Measurements from ENCODE around the gene CEP68.
"Not testable (repeated sequence)": the region's sequence is repeated elsewhere in the genome, so short reads cannot be mapped to it uniquely, and the experiment has no call there.

CEP68 gene

DNA sequence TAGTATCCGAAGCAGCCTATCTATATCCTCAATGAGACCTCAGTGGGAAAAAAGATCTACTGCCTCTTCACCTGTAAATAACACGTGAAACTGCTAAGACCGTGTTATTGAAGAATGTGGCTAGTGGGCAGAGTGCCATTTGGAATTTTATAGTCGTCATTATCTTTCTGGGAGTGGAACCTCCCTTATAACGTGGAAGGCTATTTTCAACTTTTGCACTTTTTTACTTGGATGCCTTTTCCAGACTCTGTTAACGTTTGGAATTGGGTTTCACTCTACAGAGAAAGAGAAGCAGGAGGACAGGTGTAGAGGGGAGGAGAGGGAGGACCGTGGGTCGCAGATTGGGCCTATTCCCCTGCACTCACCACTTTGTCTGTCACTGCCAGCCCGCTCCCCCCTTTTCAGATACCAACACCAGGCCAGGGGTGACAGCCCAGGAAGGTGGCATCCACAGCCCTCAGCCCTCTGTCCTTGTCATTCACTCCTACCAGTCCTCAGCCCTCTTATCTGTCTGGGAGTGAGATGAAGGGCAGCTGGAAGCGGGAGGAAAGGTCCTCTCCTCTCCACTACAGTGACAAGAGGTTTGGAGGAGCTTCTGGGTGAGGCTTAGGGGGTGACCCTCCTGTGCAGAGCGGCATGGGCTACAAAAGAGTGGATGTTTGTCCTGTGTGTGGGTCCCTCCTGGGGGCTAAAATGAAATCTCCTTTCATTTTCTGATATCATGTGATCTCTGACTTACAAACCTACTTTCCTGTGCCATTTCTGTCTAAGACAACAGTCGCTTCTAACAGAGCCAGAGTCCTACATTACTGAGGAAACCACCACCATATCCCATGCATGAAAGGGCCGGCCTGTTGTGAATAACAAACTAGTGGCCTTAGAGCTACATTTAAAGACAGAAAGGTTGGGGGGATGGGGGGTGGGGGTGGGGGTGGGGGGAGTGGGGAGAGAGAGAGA is 23.9 kb upstream of the CEP68 start:
- no peak for DNase-seq

DNA sequence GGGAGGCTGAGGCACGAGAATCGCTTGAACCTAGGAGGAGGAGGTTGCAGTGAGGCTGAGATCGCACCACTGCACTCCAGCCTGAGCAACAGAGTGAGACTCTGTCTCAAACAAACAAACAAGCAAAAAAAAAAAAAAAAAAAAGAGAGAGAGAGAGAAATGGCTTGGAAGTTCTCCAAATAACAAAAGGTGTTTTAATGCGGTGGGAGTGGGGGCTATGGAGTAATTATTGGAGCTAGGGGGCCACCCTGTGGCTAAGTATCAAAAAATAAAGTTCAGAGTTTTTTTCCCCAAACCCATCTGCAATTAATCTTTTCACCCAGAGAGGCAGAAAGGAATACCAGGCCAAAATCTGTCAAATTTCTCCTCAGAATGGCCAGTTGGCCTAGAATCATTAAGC is 23.0 kb upstream of the CEP68 start:
- no peak for DNase-seq

DNA sequence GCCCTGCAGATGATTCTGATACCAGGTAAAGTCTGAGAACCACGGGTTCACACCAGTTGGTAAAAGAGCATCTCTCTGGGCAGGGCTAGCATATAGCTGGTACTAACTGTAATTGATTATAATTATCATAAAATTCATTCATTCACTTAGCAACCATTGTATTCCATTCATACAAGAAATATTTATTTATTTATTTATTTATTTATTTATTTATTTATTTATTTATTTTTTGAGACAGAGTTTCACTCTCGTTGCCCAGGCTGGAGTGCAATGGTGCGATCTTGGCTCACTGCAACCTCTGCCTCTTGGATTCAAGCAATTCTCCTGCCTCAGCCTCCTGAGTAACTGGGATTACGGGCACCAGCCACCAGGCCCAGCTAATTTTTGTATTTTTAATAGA is 22.5 kb upstream of the CEP68 start:
- DNase-seq: not testable (repeated sequence)

DNA sequence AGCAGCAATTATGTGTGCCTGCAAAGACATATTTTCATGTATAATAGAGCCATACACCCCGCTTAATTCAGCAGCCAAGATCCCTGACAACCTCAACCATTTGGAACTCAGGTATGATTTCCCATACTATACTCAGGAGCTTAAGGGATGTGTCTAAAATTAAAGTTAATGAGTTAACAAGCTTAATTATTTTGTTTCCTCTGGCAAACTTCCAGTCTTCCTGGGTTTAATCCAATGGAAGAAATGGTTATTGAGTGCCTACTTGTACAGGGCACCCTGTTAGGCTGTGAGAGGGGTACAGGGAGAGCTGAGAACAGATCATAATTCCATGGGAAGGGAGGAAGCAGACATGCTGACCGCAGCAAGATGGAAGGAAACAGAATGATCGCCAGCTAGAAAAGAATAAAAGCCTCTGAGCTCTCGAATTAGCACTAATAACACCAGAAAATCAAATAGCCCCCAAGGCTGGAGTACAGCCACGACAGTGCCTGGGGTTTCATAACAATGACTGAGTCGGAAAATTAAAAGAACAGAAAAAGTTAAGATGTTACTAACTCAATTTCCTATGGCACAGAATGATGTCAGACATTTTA is 20.8 kb upstream of the CEP68 start:
- DNase-seq: no peak

- DNase-seq: no peak
Observed at GRCh38 chr2:65037178-65037577, 19.0 kb upstream of the CEP68 start.

- DNase-seq: no peak
Observed at GRCh38 chr2:65039640-65040039, 16.6 kb upstream of the CEP68 start.

- peak; percentile 59 for DNase-seq
Observed at GRCh38 chr2:65040400-65041261, 15.6 kb upstream of the CEP68 start.

DNA sequence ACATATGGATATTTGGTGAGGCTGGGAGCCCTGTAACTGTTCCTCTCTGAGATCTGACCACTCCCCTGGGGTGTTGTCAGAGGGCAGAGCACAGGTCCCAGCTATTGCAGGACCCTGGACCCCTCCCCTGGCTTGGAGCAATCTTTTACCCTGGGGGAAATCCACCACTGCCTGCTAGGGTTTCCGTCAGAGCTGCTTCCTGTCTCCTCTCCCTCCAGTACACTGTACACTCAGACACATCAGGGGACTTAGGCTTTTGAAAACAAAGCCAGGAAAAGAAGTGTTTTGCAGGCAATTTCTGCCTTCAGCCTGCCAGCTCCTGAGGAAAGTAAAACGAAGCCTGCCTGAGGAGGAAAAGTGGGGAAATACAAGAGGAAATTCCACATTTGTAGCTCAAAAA is 13.2 kb upstream of the CEP68 start:
- no peak for DNase-seq

DNA sequence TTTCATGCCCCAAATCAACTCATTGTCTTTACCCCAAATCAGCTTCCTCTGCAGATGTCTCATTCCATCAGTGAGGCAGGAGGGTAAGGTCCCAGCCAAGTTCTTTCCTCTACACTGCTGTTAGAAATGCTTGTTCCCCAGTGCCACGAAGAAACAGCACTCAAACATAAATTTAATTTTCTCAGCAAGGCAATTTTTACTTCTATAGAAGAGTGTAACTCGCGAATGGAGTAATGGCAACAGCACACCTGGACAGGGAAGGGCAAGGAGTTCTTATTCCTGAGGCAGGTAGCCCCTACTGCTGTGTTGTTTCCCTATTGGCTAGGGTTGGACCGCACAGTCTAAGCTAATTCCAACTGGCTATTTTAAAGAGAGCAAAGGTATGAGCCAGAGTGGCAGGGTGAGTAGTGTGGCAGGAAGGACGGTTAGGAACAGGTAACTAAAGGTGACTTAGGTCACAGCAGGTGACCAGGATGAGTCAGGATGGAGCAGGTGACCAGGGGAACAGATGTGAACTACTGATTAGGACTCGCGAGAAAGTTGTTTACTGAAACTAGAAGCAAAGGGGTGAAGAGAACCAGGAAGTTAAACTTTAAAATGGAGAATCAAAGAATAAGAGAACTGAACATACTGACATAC is 12.0 kb upstream of the CEP68 start:
- DNase-seq: no peak

GRCh38 chr2:65045651-65046050 is 10.6 kb upstream of the CEP68 start:
- no peak for DNase-seq

DNA sequence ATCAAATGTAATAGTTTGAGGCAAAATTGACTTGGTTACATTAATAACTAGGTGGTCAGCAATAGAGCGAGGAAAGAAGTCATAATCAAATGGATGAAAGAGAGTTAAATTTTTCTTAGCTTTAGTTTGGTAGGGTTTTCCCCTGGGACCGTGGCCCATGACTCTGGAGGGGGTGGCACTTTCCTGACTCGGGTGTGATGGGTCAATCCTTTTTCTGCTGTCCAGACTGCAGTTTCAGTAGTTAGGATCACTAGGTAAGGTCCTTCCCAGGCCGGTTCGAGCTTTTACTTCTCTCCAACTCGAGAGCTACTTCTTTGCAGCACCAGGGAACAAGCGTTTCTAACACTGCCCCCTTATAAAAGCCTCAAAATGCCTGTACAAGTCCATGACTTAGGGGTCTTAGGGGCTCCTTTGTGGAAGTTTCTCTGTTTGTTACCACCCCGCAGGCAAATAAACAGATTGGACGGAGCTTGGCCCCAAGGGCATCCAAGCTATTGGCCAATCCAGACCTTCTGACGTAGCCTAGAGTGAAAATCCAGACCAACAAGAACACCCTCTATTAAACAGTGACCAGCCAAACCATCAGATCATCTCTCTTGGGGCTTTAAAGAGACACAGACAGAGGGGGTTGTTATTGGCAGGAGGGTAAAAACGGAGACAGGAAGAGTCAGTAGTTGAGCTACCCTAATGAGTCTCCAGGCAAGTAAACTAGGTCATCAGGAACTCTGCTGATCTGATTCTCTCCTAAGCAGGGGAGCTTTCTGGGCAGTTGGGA is 9.4 kb upstream of the CEP68 start:
- no peak for DNase-seq

DNA sequence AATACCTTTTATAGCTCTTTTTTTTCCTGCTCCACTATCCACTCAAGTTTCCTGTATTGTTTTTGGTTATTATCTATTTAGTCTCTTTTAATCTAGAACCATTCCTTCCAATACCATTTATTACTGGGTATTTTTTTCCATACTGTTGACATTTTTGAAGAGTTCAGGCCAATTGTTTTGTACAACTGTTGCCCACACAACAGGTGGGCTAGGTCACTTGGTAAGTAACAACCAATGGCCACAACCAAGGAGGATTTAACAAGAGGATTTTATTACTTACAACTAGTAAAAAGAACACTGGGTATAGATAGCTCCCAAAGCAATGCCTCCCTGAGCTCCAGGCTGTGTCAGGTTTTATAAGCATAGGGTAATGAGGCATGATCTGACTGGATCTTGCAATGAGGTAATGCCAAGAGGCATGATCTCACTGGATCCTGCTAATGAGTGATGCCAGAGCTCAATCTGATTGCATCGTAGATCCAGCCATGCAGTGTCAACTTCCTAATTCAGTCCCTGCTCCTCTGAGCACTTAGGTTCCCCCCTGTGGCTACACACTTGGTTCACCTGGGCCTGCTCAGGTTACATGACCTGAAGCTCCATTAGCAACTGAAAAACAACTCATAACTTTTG is 7.1 kb upstream of the CEP68 start:
- no peak for DNase-seq

- no peak for DNase-seq
Observed at GRCh38 chr2:65050931-65051330, 5.3 kb upstream of the CEP68 start.

DNA sequence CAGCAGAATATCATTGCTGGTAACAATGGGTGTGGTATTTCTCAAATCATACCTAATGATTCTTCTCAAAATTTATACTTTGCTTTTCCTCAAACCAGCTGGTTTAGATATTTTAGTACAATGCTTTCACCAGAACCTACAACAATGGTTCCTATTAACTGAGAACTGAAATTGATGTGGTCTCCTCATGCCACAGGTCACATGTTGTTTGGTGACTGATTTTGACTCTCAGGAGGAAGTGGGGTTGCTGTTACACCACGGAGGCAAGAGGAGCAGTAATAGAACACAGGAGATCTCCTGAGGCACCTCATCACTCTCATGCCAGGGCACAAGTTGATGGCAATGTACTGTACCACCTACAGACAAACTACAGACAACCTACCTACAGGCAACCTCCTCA is 3.0 kb upstream of the CEP68 start:
- DNase-seq: no peak

DNA sequence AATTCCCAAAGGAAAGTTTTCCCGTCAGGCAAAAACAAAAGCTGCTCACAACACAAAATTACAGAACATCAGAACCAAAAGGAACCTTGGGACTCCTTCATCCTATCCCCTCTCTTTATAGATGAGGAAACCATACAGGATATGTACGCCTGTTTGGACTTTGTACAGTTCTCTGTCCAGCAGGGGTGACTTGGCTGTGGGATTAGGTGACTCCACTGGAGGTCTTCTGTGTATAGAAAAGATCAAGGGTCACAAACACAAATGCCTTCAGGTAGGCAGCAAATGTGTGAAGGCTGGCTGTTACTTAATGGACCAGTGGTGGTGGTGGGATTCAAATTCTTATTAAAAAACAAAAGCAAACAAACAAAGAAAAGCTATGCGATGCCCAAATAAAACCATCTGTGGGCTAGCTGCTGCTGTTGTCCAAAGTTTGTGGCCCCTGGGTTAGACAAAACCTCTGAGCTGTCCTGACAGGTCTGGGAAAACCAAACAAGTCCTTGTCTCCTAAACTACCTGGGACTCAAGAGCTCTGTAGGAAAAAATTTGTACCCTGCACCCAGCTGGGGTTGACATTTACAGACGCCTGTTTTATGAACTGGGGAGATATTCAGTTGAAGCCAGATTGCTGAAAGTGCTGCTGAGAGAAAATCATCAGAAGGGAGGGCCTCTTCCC is 1.3 kb upstream of the CEP68 start:
- DNase-seq: no peak

DNA sequence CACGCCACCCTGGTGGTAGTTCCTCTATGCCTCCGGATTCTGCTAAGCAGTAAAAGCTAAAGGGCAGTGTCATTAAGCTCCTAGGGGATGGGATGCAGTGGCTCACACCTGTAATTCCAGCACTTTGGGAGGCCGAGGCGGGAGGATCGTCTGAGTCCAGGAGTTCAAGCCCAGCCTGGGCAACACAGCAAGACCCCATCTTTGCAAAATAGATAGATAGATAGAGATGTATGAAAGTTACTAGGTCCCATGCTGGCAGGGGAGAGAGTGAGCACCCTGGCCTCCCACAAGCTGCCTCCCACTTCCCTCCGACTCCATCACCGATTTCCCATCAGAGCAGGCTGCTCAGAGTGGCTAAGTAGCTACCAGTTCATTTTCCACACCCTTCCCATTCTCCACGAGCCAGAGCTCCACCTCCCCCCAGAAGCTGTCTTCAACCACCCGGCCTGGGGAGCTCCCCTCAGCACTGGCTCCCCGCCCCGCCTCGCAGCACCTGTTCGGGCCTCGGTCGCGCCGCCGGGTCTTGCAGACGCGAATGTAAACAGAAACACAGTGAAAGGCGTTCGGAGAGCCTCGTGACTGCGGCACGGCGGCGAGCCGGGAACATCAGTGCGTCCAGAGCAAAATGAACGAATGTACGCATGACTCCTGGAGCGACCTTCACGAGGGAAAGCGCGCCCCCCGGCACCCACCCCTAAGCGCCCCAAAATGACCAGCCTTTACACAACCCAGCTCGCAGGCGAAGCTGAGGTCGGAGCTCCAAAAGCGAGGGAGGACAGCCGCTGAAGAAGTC is 598 bp upstream of the CEP68 start:
- DNase-seq: no peak

- DNase-seq: no peak
Observed at GRCh38 chr2:65057054-65057375, 799 bp downstream of the CEP68 start.

DNA sequence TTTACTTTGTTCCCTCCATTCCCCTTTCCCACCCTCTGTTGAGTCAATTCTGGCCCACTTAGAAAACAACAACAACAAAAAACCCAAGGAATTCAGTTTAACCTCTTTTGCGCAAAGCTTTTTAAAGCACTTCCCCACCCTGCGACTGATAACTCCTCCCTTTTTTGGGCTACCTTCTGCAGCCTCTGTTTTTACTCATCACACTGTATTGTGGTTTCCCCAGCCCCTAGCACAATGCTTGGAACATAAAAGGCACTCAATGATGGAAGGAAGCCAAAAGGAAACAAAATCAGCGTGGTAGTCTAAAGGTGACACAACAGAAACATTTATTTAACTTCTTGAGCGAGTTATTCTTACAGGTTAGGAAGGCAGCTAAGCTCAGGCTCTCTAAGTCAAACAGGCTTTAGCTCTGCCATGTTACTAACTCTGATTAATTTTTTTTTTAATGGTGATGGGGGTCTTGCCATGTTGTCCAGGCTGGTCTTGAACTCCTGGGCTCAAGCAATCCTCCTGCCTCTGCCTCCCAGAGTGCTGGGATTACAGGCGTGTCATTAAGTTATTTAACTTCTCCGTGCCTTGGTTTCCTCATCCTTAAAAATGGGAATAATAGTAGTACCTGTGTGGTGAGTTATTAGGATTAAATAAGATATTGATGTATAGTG is 1.3 kb downstream of the CEP68 start:
- peak; percentile 41 for DNase-seq

DNA sequence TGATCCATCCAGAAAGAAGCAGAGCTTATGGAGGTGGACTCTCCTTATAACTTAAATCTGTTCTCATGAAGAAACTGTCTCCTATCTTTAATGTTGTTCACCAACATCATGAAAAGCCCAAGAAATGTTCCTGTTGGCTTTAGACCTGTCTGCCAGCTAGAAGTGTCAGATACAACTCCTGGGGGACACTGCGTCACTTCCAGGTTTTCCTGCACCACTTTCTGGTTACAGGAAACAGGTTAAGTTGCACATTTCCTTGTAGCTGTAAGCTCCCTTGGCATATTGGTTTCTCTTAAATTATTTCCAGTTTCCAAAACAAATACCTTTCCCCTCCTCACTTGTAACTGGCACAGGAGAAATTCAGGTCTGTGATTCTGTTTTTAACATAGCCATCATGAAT is 2.9 kb downstream of the CEP68 start:
- no peak for DNase-seq
